ENCODE results near the gene GPX8.

GPX8 gene, protein sequence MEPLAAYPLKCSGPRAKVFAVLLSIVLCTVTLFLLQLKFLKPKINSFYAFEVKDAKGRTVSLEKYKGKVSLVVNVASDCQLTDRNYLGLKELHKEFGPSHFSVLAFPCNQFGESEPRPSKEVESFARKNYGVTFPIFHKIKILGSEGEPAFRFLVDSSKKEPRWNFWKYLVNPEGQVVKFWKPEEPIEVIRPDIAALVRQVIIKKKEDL

DNA sequence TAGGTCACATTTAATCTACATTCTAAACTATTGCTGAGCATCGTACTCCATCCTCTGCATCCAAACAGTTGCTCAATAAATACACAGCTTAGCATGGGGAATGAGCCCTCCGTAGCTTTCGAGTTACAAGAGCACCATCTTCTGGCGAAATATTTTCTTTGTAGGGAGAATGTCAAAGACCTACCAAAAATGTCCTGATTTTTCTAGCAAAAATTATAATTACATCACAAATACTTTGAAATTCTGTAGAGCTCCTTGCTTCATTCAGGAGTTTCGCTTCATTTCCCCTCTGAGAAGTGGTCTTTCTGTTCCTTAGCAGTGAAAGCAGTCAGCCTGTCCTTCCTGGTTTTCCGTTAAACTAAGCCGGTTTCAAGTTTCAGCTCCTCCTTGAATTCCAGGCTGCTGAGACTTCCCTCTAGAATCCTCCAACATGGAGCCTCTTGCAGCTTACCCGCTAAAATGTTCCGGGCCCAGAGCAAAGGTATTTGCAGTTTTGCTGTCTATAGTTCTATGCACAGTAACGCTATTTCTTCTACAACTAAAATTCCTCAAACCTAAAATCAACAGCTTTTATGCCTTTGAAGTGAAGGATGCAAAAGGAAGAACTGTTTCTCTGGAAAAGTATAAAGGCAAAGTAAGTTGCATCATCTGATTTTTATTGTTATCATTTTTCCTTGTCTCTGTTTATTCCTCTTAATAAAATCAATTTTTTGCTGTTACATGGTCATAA, at the start of gene GPX8:
TSS of gene GPX8 (plus strand) at position 409 of the 730 bp plus-strand sequence. CDS start at position 431, 22 bp downstream.
- DNase-seq = peak; percentile 78

DNA sequence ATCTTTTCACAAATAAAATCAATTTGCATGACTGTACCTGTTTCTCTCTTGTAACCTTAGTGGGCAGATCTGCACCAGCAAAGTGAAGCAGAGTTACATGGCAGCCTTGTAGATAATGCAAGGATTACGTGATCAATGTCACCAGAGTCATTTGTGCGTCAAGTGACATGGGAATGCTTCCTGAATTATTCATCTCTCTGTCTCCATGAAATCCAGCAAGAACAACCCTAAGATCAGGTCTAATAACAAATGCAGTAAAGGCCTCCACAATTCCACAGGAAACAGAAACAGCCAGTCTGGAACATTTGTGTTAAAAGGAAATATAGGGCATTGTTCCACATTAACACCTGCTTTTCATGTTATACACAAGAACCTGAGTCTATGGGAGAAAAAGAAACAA, 49.8 kb upstream of the GPX8 start:
- no peak for DNase-seq

DNA sequence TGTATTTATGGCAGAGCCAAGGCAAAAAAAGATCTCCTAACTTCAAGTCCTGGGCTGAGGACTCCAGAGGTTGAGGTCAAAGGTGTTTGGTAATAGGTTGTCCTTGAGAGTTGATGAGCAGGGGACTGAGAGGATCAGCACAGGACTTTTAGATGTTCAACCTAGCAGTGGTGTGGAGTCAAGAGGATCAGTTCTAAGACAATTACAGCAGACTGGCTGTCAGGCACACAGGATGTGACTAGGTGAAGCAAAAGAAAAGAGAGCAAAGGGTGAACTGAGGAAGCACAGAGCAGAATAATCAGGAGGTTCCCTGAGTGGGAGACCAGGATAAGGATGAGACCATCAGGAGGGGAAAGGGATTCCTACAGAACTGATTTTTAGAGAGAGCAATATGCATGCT, 46.6 kb upstream of the GPX8 start:
- no peak for DNase-seq

DNA sequence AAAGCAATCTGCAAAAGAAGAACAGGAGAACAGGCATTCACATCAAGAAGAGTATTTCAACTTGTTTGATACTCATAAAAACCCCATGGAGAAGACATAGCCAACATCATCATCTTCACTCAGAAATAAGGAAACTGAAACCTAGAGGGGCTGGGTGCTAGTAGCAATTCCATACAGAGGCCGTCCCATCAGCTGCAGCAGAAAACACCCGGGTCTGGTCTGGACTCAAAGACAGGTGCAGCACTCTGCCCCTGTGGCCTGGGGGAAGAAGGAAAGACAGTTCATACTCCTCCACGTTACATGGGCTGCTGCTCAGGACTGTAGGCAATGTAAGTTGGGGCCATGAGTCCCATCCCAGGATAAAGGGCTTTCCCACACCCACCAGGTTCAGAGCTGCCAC, 45.9 kb upstream of the GPX8 start:
- DNase-seq = no peak

DNA sequence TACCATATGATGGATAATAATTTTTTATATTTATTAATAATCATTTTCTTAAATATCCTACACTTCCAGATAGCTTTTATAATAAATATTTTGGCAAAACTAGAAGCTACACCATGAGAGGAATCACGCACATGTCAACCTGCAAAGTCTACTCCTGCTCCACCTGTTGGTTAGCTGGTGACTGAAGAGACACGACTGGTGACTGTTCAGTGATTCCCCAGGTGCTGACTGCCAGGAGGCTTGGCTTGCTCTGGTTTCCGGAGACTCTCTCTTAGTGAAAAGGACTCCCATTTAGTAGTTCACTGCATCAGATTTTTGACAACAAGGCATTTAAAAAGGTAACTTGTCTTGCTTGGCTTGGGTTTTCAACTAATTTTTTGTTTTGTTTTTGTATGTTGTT, 36.6 kb upstream of the GPX8 start:
- DNase-seq = no peak

DNA sequence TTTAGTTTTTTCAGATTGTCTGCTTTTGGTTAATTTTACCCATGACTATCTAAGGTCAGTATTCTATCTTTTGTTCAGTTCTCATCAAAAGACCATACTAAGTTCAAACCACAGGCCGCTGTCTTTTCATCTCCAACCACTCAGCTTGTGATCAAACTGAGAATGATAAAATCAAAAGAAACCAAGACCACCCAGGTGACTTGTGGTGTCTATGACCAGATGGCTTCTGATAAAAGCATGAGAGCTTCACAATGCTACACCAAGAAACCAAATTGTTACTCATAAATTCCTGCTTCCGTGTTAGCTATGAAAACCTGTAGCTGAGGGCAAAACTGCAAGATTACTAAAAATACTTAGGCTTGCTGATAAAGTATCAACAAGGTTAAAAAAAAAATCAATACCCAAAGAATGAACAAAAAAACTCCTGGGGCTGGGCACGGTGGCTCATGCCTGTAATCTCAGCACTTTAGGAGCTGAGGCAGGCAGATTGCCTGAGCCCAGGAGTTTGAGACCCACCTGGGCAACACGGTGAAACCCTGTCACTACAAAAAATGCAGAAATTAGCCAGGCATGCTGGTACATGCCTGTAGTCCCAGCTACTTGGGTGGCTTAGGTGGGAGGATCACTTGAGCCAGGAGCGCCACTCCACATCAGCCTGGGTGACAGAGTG, 25.8 kb upstream of the GPX8 start:
- DNase-seq = no peak

DNA sequence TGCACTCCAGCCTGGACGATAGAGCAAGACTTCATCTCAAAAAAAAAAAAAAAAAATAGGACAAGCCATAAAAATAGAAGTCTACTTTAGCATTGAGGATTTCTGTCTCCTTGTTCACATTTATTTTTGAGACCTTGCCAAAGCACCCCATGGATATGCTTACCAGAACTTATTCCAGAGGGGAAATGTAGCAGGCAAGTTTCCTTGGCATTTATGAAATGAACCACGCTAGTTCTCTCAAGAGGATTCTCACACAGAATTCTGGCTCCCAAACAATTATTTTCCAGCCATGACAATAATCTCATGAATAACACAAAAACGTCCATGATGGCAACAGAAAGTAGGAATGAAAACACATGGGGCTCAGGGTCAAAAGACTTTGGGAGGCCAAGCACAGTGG, 23.4 kb upstream of the GPX8 start:
- no peak for DNase-seq

DNA sequence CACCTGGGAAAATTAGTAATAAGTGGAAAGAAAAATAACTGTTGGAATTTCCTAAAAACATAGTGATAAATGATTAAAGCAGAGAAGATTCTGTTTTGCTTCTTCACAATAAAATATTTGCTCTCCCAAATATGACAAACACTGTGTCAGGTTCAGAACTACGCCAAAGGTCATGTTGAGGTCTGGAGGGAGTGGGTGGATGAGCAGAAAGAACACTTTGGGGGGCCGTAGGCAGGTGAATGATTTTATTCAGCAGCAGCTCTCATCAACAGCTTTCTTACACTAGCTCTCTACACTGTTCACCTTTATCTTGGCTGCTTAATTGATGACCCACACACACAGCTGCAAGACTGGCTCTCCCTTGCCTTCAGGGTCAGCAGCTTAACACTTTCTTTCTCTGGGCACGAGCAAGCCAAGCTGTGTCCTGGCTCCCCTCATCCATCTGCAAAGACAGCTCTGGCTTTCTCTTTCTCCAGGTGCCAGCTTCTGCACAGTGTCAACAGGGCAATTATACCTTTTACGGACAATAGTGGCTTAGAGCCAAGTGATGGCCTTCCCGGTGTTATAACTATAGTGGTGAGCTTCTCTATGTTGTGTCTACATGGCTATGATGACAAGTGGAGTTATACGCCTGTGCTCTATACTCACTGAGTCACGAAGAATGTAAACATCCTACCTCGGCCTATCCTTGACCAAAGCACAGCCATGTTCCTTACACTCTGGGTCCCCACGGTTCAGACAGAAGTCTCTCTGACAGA, 18.9 kb upstream of the GPX8 start:
- DNase-seq = no peak

DNA sequence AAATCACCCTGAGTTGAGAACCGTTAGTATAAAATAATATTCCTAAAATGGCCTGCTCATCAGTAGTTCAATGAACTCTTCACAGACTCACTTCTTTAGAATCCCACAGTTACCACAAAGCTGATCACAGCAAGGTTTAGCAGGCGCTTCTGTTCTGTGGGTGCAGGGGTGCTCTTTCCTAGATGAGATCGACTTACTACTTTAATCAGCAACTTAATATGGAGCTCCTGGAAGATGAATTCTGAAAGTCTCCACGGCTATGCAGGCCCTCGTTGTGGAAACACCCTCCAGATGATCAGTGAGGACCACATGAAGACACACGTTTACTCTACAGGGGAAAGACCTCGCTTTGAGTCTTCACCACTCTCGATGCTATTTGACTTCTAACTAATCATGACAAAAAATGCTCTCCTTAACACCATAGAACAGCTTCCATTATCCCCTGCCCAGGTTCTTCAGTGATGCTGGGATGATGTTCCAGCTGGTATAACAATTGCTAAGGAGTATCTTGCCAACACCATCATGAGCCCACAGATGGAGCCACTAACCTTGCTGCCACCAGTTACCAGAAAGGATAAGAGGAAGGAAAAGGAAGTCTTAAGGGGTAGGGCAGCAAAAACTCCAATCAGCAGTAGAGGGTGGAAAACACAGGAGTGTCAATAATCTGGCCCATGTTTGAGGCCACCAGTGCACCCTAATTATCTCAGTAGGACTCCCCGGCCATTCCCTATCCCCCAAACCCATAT, 17.9 kb upstream of the GPX8 start:
- DNase-seq = no peak

DNA sequence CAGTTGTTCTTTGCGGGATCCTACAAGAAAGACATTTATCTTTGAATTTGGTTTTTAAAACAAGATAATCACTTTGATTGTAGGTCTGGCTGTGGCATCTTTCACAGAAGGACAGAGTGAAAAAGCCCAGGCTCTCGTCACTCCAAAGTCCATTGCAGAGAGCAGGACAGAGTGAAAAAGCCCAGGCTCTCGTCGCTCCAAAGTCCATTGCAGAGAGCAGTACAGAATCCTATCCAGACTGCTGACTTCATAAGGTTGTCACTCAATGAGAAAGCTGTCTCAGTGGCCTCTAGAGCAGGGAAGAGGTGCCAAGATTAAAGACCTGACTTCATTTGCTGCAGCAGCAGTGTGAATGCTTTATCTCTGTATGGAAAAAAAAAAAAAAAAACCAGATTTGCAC, 16.3 kb upstream of the GPX8 start:
- DNase-seq = no peak

DNA sequence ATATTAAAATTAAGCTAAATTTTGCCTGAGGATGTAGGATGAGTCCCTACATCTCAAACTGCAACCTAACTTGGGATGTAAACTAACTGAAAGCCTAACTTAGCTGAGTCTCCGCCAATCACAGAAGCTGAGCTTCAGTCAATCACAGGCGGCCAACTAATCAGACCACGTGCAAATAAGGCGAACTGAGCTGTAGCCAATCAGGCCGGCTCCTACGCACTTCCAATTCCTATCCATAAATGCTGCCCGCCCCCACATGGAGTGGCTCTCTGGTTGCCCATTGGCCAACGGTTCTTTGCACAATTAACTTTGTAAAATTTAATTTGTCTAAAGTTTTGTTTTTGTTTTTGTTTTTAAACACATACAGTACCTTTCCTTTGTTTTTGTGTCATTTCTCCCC, 13.9 kb upstream of the GPX8 start:
- DNase-seq = no peak

DNA sequence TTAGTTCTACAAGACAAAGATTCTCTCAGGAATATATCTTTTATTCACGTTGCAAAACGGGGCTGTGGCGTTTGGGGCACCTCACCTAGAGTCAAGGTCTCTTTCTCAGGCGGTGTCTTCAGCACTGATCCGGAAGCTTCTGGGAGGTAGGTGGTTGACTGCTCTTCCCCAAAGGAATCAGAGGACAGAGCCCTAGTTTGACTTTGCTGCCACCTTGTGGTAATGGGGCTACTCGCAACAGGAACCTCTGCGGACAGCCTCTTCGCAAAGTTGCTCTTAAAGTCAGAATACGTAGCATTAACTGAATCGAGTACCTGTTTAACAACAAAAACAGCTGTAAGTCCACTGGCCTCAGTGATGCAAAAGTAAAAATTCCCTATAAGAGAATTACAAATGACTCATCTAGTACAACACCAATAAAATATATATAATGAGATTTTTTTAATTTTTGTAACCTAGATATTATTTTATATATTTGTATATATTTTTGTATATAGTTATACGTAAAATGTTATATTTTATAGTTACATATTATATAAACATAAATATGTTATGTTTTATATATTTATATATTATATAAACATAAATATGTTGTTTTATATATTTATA, 13.3 kb upstream of the GPX8 start:
- peak; percentile 50 for DNase-seq

DNA sequence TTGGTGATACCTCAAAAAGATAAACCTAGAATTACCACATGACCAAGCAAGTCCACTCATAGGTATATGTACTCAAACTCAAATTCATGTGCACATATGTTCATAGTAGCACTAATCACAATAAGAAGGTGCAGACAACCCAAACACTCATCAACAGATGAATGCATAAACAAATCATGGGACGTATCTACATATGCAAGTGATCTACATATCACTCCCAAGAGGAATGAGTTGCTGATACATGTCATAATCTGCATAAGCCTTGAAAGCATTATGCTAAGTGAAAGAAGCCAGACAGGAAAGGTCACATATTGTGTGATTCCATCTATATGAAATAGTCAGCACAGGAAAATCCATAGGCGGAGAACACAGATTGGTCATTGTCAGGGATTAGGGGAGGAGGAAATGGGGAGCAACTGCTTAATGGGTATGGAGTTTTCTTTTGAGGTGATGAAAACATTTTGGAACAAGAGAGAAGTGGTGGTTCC, 10.6 kb upstream of the GPX8 start:
- DNase-seq = no peak

DNA sequence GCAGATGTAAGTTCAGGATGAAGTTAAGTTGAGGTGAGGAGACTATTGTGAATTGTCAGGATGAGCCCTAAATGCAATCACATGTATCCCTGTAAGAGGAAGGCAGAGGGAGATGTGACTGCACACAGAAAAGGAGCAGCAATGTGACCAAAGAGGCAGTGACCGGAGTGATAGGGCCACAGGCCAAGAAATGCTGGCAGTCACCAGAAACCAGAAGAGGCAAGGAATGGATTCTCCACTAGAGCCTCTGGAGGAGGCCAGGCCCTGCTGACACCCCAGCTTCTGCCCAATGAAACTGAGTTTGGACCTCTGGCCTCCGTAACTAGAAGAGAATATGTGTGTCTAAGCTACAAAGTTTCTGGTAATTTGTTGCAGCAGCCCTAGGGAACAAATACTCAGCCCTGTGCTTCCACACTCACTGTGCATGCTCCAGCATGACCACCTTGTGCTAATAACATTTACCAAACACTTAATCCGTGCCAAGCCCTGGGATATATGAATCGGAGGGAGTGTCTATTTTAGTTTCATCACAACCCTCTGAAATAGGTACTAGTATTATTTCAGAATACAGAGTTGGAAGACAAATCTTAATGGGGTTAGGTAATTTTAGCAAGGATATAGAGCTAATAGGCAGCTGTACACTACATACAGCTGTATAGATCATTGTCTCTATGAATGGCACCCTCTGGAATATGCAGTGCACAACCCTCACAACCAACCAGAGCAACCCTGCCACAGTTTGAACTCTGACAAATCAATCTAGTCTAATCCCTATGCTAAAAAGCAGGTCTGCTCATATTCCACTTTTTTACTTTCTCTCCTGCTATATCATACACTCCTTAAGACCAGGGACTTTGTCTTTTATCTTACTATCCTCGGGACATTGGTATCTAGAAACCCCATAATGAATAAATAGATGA, 7.8 kb upstream of the GPX8 start:
- no peak for DNase-seq

DNA sequence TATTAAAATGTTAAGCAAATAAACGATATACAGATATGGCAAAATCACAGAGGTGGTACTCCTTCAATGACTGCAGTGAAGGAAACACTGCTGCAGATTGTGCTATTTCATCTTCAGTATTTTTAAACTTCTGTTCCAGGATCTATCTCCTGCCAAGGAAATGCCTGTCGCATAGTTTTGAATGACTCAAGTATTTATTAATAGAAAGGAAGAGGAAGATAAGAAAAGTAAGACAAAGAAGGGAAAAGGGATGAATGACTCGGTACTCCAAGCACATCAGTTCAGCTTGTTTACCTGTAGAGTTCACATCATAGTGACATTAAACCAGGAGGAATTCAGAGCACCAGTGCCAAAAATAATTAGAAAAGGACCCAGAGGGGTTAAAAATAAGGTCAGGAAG, 5.1 kb upstream of the GPX8 start:
- DNase-seq = peak; percentile 34

DNA sequence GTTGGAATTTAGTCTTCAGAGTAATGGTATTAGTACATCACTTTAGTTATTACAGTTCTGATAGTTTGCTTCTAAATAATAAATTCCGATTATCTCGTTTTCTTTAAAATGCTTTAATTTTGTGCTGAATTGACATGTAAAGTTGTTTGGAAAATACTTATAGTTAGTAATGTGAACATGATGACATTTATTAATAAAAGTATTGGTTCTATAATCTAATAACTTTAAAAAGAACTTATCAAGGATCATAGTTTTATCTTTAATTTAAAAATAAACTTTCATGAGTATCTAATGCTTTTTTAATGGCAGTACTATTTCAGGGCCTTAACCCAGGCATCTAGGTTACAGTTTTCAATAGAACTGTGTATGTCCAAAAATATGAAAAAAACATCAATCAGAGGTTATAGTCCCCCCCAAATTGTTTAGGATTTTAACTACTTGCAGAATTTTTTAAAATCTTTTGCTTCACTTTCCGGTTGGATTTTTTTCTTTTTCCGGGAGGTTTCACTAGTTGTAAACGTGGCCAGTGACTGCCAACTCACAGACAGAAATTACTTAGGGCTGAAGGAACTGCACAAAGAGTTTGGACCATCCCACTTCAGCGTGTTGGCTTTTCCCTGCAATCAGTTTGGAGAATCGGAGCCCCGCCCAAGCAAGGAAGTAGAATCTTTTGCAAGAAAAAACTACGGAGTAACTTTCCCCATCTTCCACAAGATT, 680 bp downstream of the GPX8 start:
- DNase-seq = peak; percentile 87

DNA sequence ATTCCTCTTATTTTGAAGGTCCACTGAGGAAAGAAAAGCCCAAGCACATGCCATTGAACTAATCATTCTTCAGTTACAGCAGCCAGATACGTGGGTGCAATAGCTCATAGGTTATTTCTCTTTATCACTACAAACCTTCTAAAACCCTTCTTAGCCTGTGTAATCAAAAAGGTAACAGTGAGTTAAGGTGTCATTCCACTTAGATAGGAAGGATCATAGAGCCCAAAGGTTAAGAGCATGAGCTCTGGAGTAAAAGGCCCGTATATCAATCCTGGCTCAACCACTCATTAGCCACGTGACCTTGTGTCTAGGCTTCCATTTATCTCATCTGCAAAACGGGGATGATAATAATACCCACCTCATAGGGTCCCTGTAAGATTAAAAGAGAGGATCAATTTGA, 2.7 kb downstream of the GPX8 start:
- DNase-seq = no peak

DNA sequence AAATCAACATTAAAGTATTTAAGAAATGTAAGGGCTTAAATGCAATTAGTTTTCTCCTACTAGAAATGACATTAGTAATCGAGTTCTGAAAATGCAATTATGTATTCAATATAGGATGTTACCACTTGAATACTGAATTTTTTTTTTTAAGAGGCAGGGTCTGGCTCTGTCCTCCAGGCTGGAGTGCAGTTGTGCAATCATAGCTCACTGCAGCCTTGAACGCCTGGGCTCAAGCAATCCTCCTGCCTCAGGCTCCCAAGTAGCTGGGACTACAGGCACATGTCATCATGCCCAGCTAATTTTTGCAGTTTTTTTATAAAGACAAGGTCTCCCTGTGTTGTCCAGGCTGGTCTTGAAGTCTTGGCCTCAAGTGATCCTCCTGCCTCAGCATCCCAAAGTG, 11.5 kb downstream of the GPX8 start:
- DNase-seq = no peak

DNA sequence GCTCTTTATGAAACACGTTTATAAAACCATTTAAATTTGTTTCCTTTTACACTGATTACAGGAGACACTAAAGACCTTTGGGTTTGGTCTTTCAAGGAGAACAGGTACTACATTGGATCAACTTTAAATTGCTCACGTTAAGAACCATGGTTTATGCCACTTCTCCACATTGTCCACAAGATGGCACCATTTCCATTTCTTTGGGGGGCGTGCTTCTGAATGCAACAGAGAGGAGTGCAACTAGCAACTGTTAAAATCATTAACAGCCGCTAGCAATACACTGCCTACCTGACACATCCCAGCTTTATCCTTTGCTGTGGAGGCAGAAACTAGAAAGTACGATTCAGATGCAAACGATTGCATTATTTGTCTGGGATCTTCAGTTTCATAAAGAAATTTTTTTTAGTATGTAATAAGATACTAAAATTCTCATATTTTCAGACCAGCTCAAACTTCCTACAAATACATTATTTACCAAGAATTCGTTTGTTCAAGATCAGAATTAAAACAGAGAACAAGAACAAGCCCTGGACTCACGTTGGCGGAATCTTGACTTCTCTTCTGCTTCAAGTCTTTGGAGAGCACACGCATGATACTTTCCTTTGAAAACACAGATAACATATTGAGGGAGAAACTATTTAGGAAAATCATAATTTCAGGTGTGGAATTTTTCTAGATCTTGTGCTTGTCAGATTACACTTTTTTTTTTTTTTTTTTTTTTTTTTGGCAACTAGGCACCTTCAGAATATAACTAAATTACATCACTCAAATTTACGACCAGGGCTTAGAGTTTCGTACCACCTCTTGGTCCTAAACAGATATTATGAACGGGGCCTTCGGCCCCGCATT, 12.3 kb downstream of the GPX8 start:
- DNase-seq = peak; percentile 33
